ENCODE results near the gene SPATS2L.

The SPATS2L gene

GRCh38 chr2:200305797-200306195 is 697 bp upstream of the SPATS2L start:
- H3K4me3 ChIP-seq (ENCODE audit: low read depth in 1 of 5, low read length in 5 of 5): peak overlapping the region; percentile 66 to 92 (median 84)
- H3K36me3 ChIP-seq (ENCODE audit: control insufficient read depth in 5 of 5, insufficient read depth in 5 of 5, low read length in 5 of 5): no peaks in the 10 kb centered on the region
- H3K27me3 ChIP-seq (ENCODE audit: control insufficient read depth in 5 of 5, insufficient read depth in 4 of 5, low read length in 5 of 5): no peaks in the 10 kb centered on the region
- peak overlapping the region; percentile 85 for H3K27ac ChIP-seq (ENCODE audit: low read depth, low read length)
- peak overlapping the region; percentile 20 to 85 (median 77) for H3K9ac ChIP-seq (ENCODE audit: low read length in 5 of 5)
- peaks cover 2 to 25% (median 17%) of the 10 kb centered on the region in 5 donors for H3K4me1 ChIP-seq (ENCODE audit: control insufficient read depth in 5 of 5, insufficient read depth in 5 of 5, low read length in 5 of 5)
- no peaks in the 10 kb centered on the region for H3K9me3 ChIP-seq (ENCODE audit: control insufficient read depth in 5 of 5, low read length in 5 of 5)

GRCh38 chr2:200306931-200307723 is 634 bp downstream of the SPATS2L start:
- Histone ChIP-seq H3K27ac (ENCODE audit: low read depth, low read length) (peak overlapping the region; percentile 79), H3K9ac (ENCODE audit: low read length in 5 of 5) (peak overlapping the region; percentile 74 to 83 (median 77)), H3K4me1 (ENCODE audit: control insufficient read depth in 5 of 5, insufficient read depth in 5 of 5, low read length in 5 of 5) (peaks cover 2 to 29% (median 22%) of the 10 kb centered on the region in 5 donors), H3K27me3 (ENCODE audit: control insufficient read depth in 5 of 5, insufficient read depth in 4 of 5, low read length in 5 of 5) (no peaks in the 10 kb centered on the region), H3K9me3 (ENCODE audit: control insufficient read depth in 5 of 5, low read length in 5 of 5) (no peaks in the 10 kb centered on the region), H3K4me3 (ENCODE audit: low read depth in 1 of 5, low read length in 5 of 5) (peak overlapping the region; percentile 66 to 87 (median 73)), H3K36me3 (ENCODE audit: control insufficient read depth in 5 of 5, insufficient read depth in 5 of 5, low read length in 5 of 5) (no peaks in the 10 kb centered on the region)

GRCh38 chr2:200307724-200308545 is 1.4 kb downstream of the SPATS2L start:
- Histone ChIP-seq H3K27me3 (ENCODE audit: control insufficient read depth in 5 of 5, insufficient read depth in 4 of 5, low read length in 5 of 5) (no peaks in the 10 kb centered on the region), H3K9ac (ENCODE audit: low read length in 5 of 5) (peak overlapping the region; percentile 74 to 83 (median 77)), H3K4me3 (ENCODE audit: low read depth in 1 of 5, low read length in 5 of 5) (peak overlapping the region; percentile 66 to 87 (median 73)), H3K27ac (ENCODE audit: low read depth, low read length) (peak overlapping the region; percentile 79), H3K9me3 (ENCODE audit: control insufficient read depth in 5 of 5, low read length in 5 of 5) (no peaks in the 10 kb centered on the region), H3K4me1 (ENCODE audit: control insufficient read depth in 5 of 5, insufficient read depth in 5 of 5, low read length in 5 of 5) (peaks cover 2 to 31% (median 23%) of the 10 kb centered on the region in 5 donors), H3K36me3 (ENCODE audit: control insufficient read depth in 5 of 5, insufficient read depth in 5 of 5, low read length in 5 of 5) (no peaks in the 10 kb centered on the region)

GRCh38 chr2:200308546-200309295 is 2.2 kb downstream of the SPATS2L start:
- peaks cover 2 to 31% (median 23%) of the 10 kb centered on the region in 5 donors for H3K4me1 ChIP-seq (ENCODE audit: control insufficient read depth in 5 of 5, insufficient read depth in 5 of 5, low read length in 5 of 5)

DNA sequence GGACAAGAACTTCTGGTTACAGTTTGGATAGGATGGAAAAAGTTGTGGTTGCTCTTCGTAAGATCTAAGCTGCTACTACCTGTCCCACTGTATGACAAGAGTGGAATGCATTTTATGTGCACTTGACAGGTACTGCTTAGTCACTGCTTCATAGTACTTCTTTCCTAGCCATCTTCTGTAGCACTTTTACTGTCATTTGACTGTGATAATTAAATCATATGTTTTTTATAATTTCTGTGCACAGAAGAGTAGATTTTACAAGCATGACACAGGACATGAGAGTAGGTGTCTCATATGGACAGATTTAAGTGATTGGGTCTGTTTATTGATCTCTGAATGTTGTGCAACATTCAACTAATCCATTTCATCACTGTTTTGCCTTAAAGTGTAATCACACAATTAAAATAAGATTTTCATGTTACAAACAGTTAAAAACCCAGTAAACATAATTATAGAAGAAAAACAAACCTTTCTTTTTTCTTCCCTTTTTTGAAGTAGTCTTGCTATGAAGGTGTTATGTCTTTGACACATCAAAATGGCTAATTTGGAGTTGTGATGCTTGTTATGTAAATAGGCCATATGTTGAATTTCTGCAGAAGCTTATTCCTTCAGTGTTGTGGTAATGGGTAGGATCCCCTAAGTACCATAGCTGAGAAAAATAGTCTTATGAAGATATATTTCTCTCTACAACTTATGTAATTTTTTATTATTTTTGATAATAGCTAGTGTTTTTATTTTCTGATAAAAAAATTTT is 3.0 kb downstream of the SPATS2L start:
- H3K9me3 ChIP-seq (ENCODE audit: control insufficient read depth in 5 of 5, low read length in 5 of 5): no peaks in the 10 kb centered on the region
- no peaks in the 10 kb centered on the region for H3K27me3 ChIP-seq (ENCODE audit: control insufficient read depth in 5 of 5, insufficient read depth in 4 of 5, low read length in 5 of 5)
- H3K4me1 ChIP-seq (ENCODE audit: control insufficient read depth in 5 of 5, insufficient read depth in 5 of 5, low read length in 5 of 5): peaks cover 2 to 31% (median 26%) of the 10 kb centered on the region in 5 donors
- no peak overlapping the region for H3K9ac ChIP-seq (ENCODE audit: low read length in 5 of 5)
- H3K4me3 ChIP-seq (ENCODE audit: low read depth in 1 of 5, low read length in 5 of 5): no peak overlapping the region
- peak overlapping the region; percentile 79 for H3K27ac ChIP-seq (ENCODE audit: low read depth, low read length)
- H3K36me3 ChIP-seq (ENCODE audit: control insufficient read depth in 5 of 5, insufficient read depth in 5 of 5, low read length in 5 of 5): no peaks in the 10 kb centered on the region

More at GRCh38 chr2:200308546-200309295, 2.2 kb downstream of the SPATS2L start:
- Histone ChIP-seq H3K36me3 (ENCODE audit: control insufficient read depth in 5 of 5, insufficient read depth in 5 of 5, low read length in 5 of 5) (no peaks in the 10 kb centered on the region), H3K4me3 (ENCODE audit: low read depth in 1 of 5, low read length in 5 of 5) (peak overlapping the region in 4 of 5 donors; percentile 9 to 84 (median 70)), H3K27me3 (ENCODE audit: control insufficient read depth in 5 of 5, insufficient read depth in 4 of 5, low read length in 5 of 5) (no peaks in the 10 kb centered on the region), H3K9ac (ENCODE audit: low read length in 5 of 5) (peak overlapping the region in 2 of 5 donors; percentile 77 to 79), H3K27ac (ENCODE audit: low read depth, low read length) (peak overlapping the region; percentile 79), H3K9me3 (ENCODE audit: control insufficient read depth in 5 of 5, low read length in 5 of 5) (no peaks in the 10 kb centered on the region)

DNA sequence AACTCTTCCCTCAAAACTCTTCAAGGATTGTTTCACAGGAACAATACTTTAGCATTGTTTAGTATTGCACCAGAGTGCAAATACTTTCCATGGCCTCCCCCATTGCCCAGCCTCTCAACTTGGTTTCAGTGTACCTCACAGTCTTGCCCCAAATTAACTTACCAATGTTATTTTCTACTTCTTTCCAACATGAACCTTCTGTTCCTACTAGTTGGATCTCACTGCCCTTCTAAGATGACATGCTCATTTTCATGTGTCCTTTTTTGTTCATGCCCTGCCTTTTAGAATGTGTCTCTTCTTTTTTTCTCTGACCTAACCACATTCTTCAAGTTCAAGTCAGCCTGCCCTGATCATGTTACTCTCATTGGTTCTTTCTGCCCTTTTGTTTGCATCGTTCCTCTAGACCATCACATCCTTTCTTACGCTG is 4.1 kb downstream of the SPATS2L start:
- no peaks in the 10 kb centered on the region for H3K27me3 ChIP-seq (ENCODE audit: control insufficient read depth in 5 of 5, insufficient read depth in 4 of 5, low read length in 5 of 5)
- H3K9ac ChIP-seq (ENCODE audit: low read length in 5 of 5): no peak overlapping the region
- H3K4me1 ChIP-seq (ENCODE audit: control insufficient read depth in 5 of 5, insufficient read depth in 5 of 5, low read length in 5 of 5): peaks cover 2 to 33% (median 27%) of the 10 kb centered on the region in 5 donors
- H3K27ac ChIP-seq (ENCODE audit: low read depth, low read length): no peak overlapping the region
- H3K4me3 ChIP-seq (ENCODE audit: low read depth in 1 of 5, low read length in 5 of 5): no peak overlapping the region
- no peaks in the 10 kb centered on the region for H3K36me3 ChIP-seq (ENCODE audit: control insufficient read depth in 5 of 5, insufficient read depth in 5 of 5, low read length in 5 of 5)
- H3K9me3 ChIP-seq (ENCODE audit: control insufficient read depth in 5 of 5, low read length in 5 of 5): no peaks in the 10 kb centered on the region

GRCh38 chr2:200311139-200311538 is 4.6 kb downstream of the SPATS2L start:
- Histone ChIP-seq H3K27me3 (ENCODE audit: control insufficient read depth in 5 of 5, insufficient read depth in 4 of 5, low read length in 5 of 5) (no peaks in the 10 kb centered on the region), H3K36me3 (ENCODE audit: control insufficient read depth in 5 of 5, insufficient read depth in 5 of 5, low read length in 5 of 5) (no peaks in the 10 kb centered on the region), H3K9me3 (ENCODE audit: control insufficient read depth in 5 of 5, low read length in 5 of 5) (no peaks in the 10 kb centered on the region), H3K27ac (ENCODE audit: low read depth, low read length) (no peak overlapping the region), H3K4me3 (ENCODE audit: low read depth in 1 of 5, low read length in 5 of 5) (no peak overlapping the region), H3K9ac (ENCODE audit: low read length in 5 of 5) (no peak overlapping the region), H3K4me1 (ENCODE audit: control insufficient read depth in 5 of 5, insufficient read depth in 5 of 5, low read length in 5 of 5) (peaks cover 2 to 32% (median 27%) of the 10 kb centered on the region in 5 donors)

GRCh38 chr2:200314976-200315567 is 8.6 kb downstream of the SPATS2L start:
- H3K27ac ChIP-seq (ENCODE audit: low read depth, low read length): no peak overlapping the region

GRCh38 chr2:200317975-200318374 is 11.5 kb downstream of the SPATS2L start:
- Histone ChIP-seq H3K27ac (ENCODE audit: low read depth, low read length) (peak overlapping the region; percentile 82), H3K9me3 (ENCODE audit: control insufficient read depth in 5 of 5, low read length in 5 of 5) (no peaks in the 10 kb centered on the region), H3K4me3 (ENCODE audit: low read depth in 1 of 5, low read length in 5 of 5) (no peak overlapping the region), H3K4me1 (ENCODE audit: control insufficient read depth in 5 of 5, insufficient read depth in 5 of 5, low read length in 5 of 5) (peaks cover 0 to 62% (median 36%) of the 10 kb centered on the region in 5 donors), H3K36me3 (ENCODE audit: control insufficient read depth in 5 of 5, insufficient read depth in 5 of 5, low read length in 5 of 5) (no peaks in the 10 kb centered on the region), H3K27me3 (ENCODE audit: control insufficient read depth in 5 of 5, insufficient read depth in 4 of 5, low read length in 5 of 5) (no peaks in the 10 kb centered on the region), H3K9ac (ENCODE audit: low read length in 5 of 5) (peak overlapping the region in 3 of 5 donors; percentile 31 to 59 (median 57))

More at GRCh38 chr2:200314976-200315567, 8.6 kb downstream of the SPATS2L start:
- no peaks in the 10 kb centered on the region for H3K27me3 ChIP-seq (ENCODE audit: control insufficient read depth in 5 of 5, insufficient read depth in 4 of 5, low read length in 5 of 5)
- no peak overlapping the region for H3K9ac ChIP-seq (ENCODE audit: low read length in 5 of 5)
- peaks cover 0 to 56% (median 44%) of the 10 kb centered on the region in 5 donors for H3K4me1 ChIP-seq (ENCODE audit: control insufficient read depth in 5 of 5, insufficient read depth in 5 of 5, low read length in 5 of 5)
- H3K4me3 ChIP-seq (ENCODE audit: low read depth in 1 of 5, low read length in 5 of 5): no peak overlapping the region
- H3K9me3 ChIP-seq (ENCODE audit: control insufficient read depth in 5 of 5, low read length in 5 of 5): no peaks in the 10 kb centered on the region
- no peaks in the 10 kb centered on the region for H3K36me3 ChIP-seq (ENCODE audit: control insufficient read depth in 5 of 5, insufficient read depth in 5 of 5, low read length in 5 of 5)
